Mesothelial cell of epicardium (in vitro differentiated cells): ENCODE results near the gene SAP30BP. TPM values are rescaled to one million over a fixed set of nuclear protein-coding genes. Genes with fewer than 3 reads are reported as not detected.

Source experiments
- DNase-seq, 2 experiments: peaks; one replicate each; pipeline ENCODE4 v3.0.0; 2021; ENCODE audit warnings: low spot score in 2 of 2; ENCODE audit not compliant: unreplicated experiment in 2 of 2
- H3K27ac Mint-ChIP-seq: 2 replicates; pipeline ENCODE4 v1.8.0; 2021; ENCODE audit warnings: mixed read lengths
- H3K27me3 Mint-ChIP-seq: 2 replicates; pipeline ENCODE4 v1.8.0; 2021; ENCODE audit warnings: low read depth, mixed read lengths
- H3K36me3 Mint-ChIP-seq: 2 replicates; pipeline ENCODE4 v1.8.0; 2021; ENCODE audit warnings: mixed read lengths
- H3K4me1 Mint-ChIP-seq: 2 replicates; pipeline ENCODE4 v1.8.0; 2021; ENCODE audit warnings: mixed read lengths
- H3K4me3 Mint-ChIP-seq: 2 replicates; pipeline ENCODE4 v1.8.0; 2021; ENCODE audit warnings: mild to moderate bottlenecking, moderate library complexity, mixed read lengths
- H3K9me3 Mint-ChIP-seq: 2 replicates; pipeline ENCODE4 v1.8.0; 2021; ENCODE audit warnings: mixed read lengths
- total RNA-seq: library from RNA; stranded (reverse); gene quantifications from 3 replicates; pipeline ENCODE4 v1.2.1, GENCODE V29; 2021
- TF ChIP-seq, protein P1 (sequence below): fragments of 200-600 bp; sonication (generic); IDR thresholded peaks from one replicate; pipeline ENCODE4 v1.5.0; 2021; ENCODE audit warnings: antibody characterized with exemption; ENCODE audit not compliant: unreplicated experiment

The SAP30BP gene
- total RNA-seq, 1 donor from 2014 or later: 96.0 TPM

DNA sequence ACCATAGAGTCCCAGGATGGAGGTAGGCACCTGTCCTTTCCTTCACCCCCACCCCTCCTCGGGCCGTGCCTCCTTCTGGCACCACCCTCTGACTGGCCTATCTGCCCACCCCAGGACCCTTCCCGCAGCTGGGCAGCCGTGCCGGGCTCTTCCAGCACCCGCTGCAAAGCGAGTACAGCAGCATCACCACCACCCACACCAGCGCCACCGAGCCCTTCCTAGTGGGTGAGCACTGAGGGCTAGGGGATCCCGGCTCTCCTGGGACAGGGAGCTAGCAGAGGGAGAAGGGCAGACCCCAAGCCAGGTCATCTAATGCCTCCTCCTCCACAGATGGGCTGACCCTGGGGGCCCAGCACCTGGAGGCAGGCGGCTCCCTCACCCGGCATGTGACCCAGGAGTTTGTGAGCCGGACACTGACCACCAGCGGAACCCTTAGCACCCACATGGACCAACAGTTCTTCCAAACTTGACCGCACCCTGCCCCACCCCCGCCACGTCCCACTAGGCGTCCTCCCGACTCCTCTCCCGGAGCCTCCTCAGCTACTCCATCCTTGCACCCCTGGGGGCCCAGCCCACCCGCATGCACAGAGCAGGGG, 90.0 kb downstream of the SAP30BP start:
- Mint-ChIP-seq H3K27ac (no peak overlapping the region), H3K9me3 (no peaks in the 10 kb centered on the region), H3K36me3 (peaks cover 2% of the 10 kb centered on the region), H3K4me3 (no peak overlapping the region), H3K4me1 (peaks cover 7% of the 10 kb centered on the region), H3K27me3 (no peaks in the 10 kb centered on the region)
- no peak for DNase-seq
- TF ChIP-seq, protein P1, sequence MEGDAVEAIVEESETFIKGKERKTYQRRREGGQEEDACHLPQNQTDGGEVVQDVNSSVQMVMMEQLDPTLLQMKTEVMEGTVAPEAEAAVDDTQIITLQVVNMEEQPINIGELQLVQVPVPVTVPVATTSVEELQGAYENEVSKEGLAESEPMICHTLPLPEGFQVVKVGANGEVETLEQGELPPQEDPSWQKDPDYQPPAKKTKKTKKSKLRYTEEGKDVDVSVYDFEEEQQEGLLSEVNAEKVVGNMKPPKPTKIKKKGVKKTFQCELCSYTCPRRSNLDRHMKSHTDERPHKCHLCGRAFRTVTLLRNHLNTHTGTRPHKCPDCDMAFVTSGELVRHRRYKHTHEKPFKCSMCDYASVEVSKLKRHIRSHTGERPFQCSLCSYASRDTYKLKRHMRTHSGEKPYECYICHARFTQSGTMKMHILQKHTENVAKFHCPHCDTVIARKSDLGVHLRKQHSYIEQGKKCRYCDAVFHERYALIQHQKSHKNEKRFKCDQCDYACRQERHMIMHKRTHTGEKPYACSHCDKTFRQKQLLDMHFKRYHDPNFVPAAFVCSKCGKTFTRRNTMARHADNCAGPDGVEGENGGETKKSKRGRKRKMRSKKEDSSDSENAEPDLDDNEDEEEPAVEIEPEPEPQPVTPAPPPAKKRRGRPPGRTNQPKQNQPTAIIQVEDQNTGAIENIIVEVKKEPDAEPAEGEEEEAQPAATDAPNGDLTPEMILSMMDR: no peak

Other genes with a start within 250 kb of the SAP30BP start
- 126 to 130 TPM (median 126 TPM) in 3 replicates for gene TMEM94, start 210.7 kb upstream of the SAP30BP start, total RNA-seq
- gene CASKIN2, start 151.8 kb upstream of the SAP30BP start, total RNA-seq: 37.4 to 39.2 TPM (median 37.4 TPM) in 3 replicates
- 27.2 to 31.8 TPM (median 31.8 TPM) in 3 replicates for gene TSEN54, start 150.8 kb upstream of the SAP30BP start, total RNA-seq
- gene LLGL2, start 141.6 kb upstream of the SAP30BP start, total RNA-seq: 29.8 to 33.1 TPM (median 31.9 TPM) in 3 replicates
- 257 to 281 TPM (median 277 TPM) in 3 replicates for gene MYO15B, start 79.5 kb upstream of the SAP30BP start, total RNA-seq
- 0.95 to 1.7 TPM (median 1.5 TPM) in 3 replicates for gene SMIM5, start 33.9 kb upstream of the SAP30BP start, total RNA-seq
- gene RECQL5, start 184 bp upstream of the SAP30BP start, total RNA-seq: 56.9 to 63.3 TPM (median 62.6 TPM) in 3 replicates
- 112 to 117 TPM (median 116 TPM) in 3 replicates for gene ITGB4, start 54.1 kb downstream of the SAP30BP start, total RNA-seq
- 28.0 to 32.1 TPM (median 30.4 TPM) in 3 replicates for gene GALK1, start 97.9 kb downstream of the SAP30BP start, total RNA-seq
- 63.4 to 66.4 TPM (median 65.4 TPM) in 3 replicates for gene UNK, start 117.5 kb downstream of the SAP30BP start, total RNA-seq
- 6.0 to 7.7 TPM (median 6.8 TPM) in 3 replicates for gene UNC13D, start 177.1 kb downstream of the SAP30BP start, total RNA-seq
- 42.3 to 46.0 TPM (median 45.8 TPM) in 3 replicates for gene WBP2, start 188.0 kb downstream of the SAP30BP start, total RNA-seq
- 2.8 to 3.1 TPM (median 2.9 TPM) in 3 replicates for gene TRIM47, start 211.2 kb downstream of the SAP30BP start, total RNA-seq
- gene TRIM65, start 229.6 kb downstream of the SAP30BP start, total RNA-seq: 21.2 to 21.9 TPM (median 21.4 TPM) in 3 replicates
- 77.8 to 91.1 TPM (median 82.2 TPM) in 3 replicates for gene MRPL38, start 237.5 kb downstream of the SAP30BP start, total RNA-seq